Motor neuron (in vitro differentiated cells): ENCODE measurements around the gene HYAL3. TPM values are rescaled to one million over a fixed set of nuclear protein-coding genes. Genes with fewer than 3 reads are reported as not detected.

Source experiments
- ATAC-seq, 8 experiments: fragments of 200-7000 bp; cut with Tn5 transposase; replicated peaks in 6 of 8; 2 replicates each; pipeline ENCODE4 v1.8.0; 2021; ENCODE audit warnings: mild to moderate bottlenecking in 8 of 8, moderate library complexity in 8 of 8
- H3K27ac ChIP-seq, 2 donors: fragments of 250-450 bp; sonication (Bioruptor Pico); 2 replicates each; pipeline ENCODE4 v1.9.0; 2021; ENCODE audit warnings: antibody characterized with exemption in 2 of 2, mild to moderate bottlenecking in 2 of 2, moderate library complexity in 1 of 2
- H3K4me1 ChIP-seq, 2 donors: fragments of 250-450 bp; sonication (Bioruptor Pico); replicated peaks in 1 of 2; 2 replicates each; pipeline ENCODE4 v1.6.1; 2021; ENCODE audit warnings: antibody characterized with exemption in 2 of 2, mild to moderate bottlenecking in 2 of 2, moderate library complexity in 1 of 2
- H3K4me3 ChIP-seq, 5 donors: fragments of 250-450 bp; sonication (Bioruptor Pico); 2 replicates each; pipeline ENCODE4 v1.9.0; 2021; ENCODE audit warnings: antibody characterized with exemption in 5 of 5, mild to moderate bottlenecking in 5 of 5, moderate library complexity in 4 of 5
- WGBS, 10 experiments: fragments of 450-650 bp; shearing (Covaris generic); methylation state at CpG; one replicate each; pipeline ENCODE4 v1.0.0; 2022; 5-methylcytosine and 5-hydroxymethylcytosine counted together
- in situ Hi-C, 9 experiments: fragments of 400-800 bp; cut with MboI; loops; one replicate each; pipeline ENCODE4 v1.15.0; 2021; ENCODE audit warnings: low sequenced_read_pairs in 9 of 9, low pct_unique_long_range_greater_than_20kb in 2 of 9; ENCODE audit not compliant: unreplicated experiment in 9 of 9
- total RNA-seq, 8 experiments: library from RNA; unstranded; fragments of 300-600 nt; gene quantifications; 2 replicates each; pipeline versions ENCODE4 v1.2.3 to v1.2.4, GENCODE V29; 2022

Gene HYAL3, protein sequence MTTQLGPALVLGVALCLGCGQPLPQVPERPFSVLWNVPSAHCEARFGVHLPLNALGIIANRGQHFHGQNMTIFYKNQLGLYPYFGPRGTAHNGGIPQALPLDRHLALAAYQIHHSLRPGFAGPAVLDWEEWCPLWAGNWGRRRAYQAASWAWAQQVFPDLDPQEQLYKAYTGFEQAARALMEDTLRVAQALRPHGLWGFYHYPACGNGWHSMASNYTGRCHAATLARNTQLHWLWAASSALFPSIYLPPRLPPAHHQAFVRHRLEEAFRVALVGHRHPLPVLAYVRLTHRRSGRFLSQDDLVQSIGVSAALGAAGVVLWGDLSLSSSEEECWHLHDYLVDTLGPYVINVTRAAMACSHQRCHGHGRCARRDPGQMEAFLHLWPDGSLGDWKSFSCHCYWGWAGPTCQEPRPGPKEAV
- total RNA-seq = 1 to 10 TPM; 2.0 to 4.7 (median 3.1) TPM

DNA sequence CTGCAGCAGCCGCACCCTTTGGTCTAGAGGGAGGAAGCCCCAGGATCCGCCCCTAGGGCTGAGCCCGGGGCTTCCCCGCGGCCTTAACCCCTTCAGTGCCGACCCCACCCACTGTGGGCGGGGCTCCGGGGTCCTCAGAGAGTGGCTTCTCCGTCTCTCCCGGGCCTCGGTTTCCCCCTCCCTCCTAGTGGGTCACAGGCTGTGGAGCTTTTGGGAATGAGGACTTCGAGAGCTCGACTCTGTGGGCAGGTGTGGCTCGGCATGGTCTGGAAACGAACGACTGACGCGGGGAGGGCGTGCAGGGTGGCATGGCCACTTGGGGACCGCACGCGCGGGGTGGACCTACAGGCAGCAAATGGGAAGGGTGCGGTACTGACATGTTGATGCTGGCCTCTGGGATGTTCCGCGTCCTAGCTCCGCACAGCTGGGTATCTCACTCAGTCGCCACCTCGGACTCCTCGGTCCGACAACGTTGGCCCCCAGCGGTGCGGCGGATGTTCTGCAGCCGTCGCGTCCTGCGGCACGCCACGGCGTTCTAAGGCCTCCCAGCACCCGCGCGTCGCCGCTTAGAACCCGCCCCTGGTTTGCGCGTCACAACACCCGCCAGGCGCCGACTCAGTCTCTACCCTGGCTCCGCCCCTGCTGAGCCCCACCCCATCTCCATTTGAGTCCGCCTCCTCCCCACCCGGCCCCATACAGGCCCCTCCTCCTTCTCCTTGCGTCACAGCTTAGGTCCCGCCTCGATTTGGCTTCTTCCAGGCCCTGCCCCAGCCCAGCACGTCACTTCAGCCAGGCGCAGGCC is at the start of gene HYAL3, which contains the start of gene NAA80:
Gene HYAL3, minus strand, starts transcription at position 570 of the 802 bp plus-strand sequence. CDS start 3,803 bp downstream, outside the sequence.
Gene NAA80, minus strand, starts transcription at position 570 of the 802 bp plus-strand sequence. CDS start 1,942 bp downstream, outside the sequence.
- peak; percentile 74 to 90 (median 86) for ATAC-seq
- peaks cover 14 to 22% of the 10 kb centered on the region in 2 donors for H3K4me1 ChIP-seq
- peak within 1 kb of the TSS; percentile 79 to 80 for H3K27ac ChIP-seq
- in situ Hi-C loops = no loop called here
- no CpG with 5 or more reads among the region's 61 CpGs for WGBS, 10 experiments
- peak within 1 kb of the TSS; percentile 65 to 73 (median 70) for H3K4me3 ChIP-seq

DNA sequence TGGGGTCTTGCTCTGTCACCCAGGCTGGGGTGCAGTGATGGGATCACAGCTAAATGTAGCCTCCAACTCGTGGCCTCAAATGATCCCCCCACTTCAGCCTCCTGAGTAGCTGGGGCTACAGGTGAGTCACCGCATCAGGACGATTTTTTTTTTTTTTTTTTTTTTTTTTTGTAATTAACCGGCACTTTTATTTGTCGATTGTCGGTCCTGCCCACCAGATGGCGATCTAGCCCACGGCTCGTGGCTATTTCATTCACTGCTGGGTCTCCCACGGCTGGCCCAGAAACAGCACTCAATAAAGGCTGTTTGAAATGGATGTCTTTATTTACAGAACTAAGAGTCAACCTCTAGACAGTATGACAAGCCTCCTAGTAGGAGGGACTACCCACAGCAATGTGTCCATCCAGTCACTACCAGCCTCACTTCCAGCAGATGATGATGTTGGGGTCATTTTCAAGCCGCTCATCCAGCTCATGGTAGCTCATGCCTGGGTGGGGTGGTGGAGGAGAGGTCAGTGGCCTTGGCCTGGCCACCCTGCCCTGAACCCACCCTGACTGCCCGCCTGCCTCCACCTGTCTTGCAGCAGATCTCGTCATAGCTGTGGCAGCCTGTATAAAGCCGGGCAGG is 48.1 kb upstream of the HYAL3 start:
- H3K4me1 ChIP-seq = peaks cover 22 to 31% of the 10 kb centered on the region in 2 donors
- in situ Hi-C loops = loop anchor here in 3 of 9 experiments (10.0 kb wide), 2 partner anchors 198 to 208 kb away; no protein-coding TSS in a partner anchor
- 0 to 11% (median 2%) methylated on average over 1 to 11 of the region's 14 CpGs; no CpG with 5 or more reads in 2 of the 10 experiments for WGBS, 10 experiments
- no peak overlapping the region for H3K27ac ChIP-seq
- peak in 6 of 8 experiments; percentile 3 to 16 (median 4) for ATAC-seq
- no peak overlapping the region for H3K4me3 ChIP-seq

DNA sequence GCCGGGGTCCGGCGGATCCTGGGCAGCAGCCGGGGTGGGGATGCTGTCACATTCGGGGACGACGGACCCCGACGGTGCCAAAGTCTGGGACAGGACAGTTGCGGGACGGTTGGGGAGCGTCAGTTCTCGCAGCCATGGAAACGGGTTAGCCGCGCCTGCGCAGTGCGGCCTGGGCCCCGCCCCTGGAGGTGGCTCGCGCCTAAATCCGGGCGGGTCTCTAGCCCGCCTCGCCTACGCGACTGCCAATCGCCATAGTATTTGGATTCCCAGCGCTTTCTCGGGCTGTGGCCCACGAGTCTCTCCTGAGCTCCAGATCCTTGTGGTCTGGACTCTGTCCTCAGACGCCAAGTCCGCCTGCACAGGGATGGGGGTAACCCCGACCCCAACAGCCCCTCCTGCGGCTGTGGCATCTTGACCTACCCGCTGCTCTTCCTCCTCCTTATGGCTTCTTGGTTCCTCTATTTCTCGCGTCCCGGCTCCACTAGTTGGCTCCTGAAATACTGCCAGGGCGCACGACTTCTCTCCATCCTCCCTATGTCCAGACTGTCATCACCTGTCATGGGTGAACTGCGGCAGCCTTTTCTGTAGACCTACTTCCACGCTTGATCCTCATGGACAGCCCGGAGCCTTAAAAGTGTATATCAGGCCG is 46.5 kb upstream of the HYAL3 start, which contains the start of gene ZMYND10:
Gene ZMYND10, minus strand, starts transcription at position 147 of the 649 bp plus-strand sequence. CDS start 153 bp downstream, outside the sequence.
- Histone ChIP-seq H3K4me1 (peaks cover 17 to 24% of the 10 kb centered on the region in 2 donors), H3K4me3 (peak within 1 kb of the TSS; percentile 11 to 32 (median 27)), H3K27ac (no peak within 1 kb of the TSS)
- peak; percentile 11 to 56 (median 22) for ATAC-seq
- in situ Hi-C loops = loop anchor here in 3 of 9 experiments (10.0 kb wide), 2 partner anchors 199 to 209 kb away; no protein-coding TSS in a partner anchor
- WGBS, 10 experiments = 0 to 57% (median 10%) methylated on average over 1 to 17 of the region's 45 CpGs; no CpG with 5 or more reads in 3 of the 10 experiments

DNA sequence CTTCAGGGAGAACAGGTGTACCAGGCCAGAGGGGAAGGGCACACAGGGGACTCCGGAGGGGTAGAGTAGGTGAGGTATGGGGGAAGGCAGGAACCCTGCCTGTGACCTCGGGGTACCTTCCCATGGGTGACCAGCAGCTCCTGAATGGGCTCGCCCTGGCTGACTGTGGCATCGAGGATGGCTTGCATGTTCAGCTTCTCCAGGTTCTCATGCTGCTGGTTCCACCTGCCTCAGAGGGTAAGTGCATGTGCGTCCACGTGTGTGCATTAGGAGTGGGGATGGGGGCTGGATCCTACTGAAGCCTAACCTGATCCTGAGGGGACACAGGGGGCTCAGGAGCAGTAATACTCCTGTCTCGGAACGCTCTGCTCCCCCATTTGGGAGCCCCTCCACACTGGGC is 45.8 kb upstream of the HYAL3 start:
- no peak overlapping the region for H3K27ac ChIP-seq
- 0% methylated on average over 1 of the region's 8 CpGs; no CpG with 5 or more reads in 9 of the 10 experiments for WGBS, 10 experiments
- ATAC-seq = peak in 1 of 8 experiments; percentile 0
- peaks cover 20 to 28% of the 10 kb centered on the region in 2 donors for H3K4me1 ChIP-seq
- H3K4me3 ChIP-seq = peak overlapping the region in 3 of 5 donors; percentile 27 to 32 (median 32)
- in situ Hi-C loops = loop anchor here in 3 of 9 experiments (10.0 kb wide), 2 partner anchors 200 to 210 kb away; no protein-coding TSS in a partner anchor

DNA sequence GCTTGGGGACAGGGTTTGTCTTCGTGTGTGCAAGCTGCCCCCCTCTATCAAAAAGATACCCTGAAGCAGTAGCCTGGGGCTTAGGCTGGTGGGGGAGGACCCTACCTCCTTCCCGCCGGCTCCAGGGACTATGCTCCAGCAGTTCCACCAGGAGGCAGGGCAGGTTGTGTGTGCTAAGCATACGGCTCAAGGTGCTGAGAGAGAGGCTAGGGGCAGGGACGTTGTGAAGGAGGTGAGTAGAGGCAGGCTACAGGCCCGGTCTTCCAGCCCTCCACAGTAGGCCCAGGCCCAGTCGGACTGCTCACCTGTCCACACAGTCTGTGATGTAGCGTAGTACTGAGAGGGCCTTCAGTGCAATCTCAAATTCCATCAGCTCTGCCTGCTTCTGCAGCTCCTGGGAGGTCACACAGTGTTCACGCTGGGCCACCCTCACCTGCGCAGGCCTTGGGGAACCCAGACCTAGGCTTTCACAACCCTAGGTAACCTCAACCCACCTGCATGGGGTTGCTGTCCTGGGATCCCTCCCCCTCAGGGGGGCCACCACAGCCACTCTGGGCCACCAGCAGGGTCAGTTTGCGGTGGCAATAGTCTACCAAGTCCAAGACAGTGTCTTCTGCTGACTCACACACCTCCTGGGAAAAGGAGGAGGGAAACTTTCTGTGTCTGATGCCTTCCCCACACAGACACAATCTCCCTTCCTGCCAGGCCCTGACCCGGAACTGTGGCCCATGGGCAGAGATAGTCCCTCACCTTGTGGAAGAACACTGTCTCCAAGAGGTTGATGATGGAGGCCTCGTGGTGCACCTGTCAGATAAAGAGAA is 43.8 kb upstream of the HYAL3 start:
- WGBS, 10 experiments = 30 to 100% (median 96%) methylated on average over 1 to 5 of the region's 13 CpGs; no CpG with 5 or more reads in 5 of the 10 experiments
- Histone ChIP-seq H3K4me1 (peaks cover 19 to 25% of the 10 kb centered on the region in 2 donors), H3K4me3 (no peak overlapping the region), H3K27ac (no peak overlapping the region)
- ATAC-seq = no peak
- in situ Hi-C loops = loop anchor here in 3 of 9 experiments (10.0 kb wide), 2 partner anchors 202 to 212 kb away; no protein-coding TSS in a partner anchor

DNA sequence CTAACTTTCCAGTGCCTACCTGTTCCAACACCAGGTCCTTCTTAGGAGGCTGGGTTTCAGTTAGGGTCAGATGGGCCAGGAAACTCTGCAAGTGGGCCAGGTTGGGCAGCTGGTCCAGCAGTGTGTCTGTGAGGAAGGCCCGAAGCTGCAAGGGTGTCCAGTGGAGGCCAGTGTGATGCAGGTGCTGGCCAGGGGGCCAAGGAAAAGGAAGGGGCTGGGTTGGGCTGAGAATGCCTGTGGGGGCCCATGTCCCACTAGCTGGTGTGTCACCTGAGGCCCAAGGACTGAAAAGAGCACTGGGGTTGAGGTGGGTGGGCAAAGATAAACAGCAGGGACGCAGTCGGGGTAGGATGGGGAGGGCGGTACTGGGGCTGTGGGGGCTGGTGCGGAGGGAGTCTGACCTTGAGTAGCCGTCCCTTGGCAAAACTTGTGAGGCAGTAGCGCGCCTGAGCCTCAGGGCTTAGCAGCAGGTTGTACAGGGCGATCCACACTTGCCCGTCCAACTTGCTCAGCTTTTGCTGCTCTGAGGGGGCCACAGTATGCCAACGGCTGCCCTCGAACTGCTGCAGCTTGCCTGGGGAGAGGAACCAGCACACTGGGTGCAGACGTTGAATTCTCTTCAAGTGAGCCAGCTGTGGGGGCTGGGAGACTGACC is 42.9 kb upstream of the HYAL3 start:
- Histone ChIP-seq H3K27ac (no peak overlapping the region), H3K4me3 (no peak overlapping the region), H3K4me1 (peaks cover 18 to 22% of the 10 kb centered on the region in 2 donors)
- ATAC-seq = no peak
- WGBS, 10 experiments = 40 to 100% (median 75%) methylated on average over 1 of the region's 13 CpGs; no CpG with 5 or more reads in 6 of the 10 experiments
- in situ Hi-C loops = loop anchor here in 3 of 9 experiments (10.0 kb wide), 2 partner anchors 203 to 213 kb away; no protein-coding TSS in a partner anchor

DNA sequence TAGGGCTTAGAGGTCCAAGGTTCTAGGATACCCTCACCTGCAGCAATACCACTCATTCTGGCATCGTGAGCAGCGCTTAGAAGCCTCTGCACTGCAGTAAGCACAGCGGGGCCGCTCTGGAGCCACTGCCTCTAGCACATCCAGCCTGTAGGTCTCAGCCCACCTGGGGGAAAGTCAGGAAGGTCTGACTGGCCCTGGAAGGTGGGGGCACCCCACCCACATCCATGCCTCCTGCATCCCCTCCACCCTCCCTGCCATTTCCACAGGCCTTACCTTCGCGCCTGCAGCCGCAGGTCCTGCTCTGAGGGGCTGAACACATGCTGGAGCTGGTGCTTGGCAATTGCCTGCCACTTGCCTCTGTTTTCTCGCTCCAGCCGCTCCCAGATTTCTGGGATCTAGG is 42.3 kb upstream of the HYAL3 start:
- Histone ChIP-seq H3K27ac (no peak overlapping the region), H3K4me1 (peaks cover 18 to 22% of the 10 kb centered on the region in 2 donors), H3K4me3 (no peak overlapping the region)
- no peak for ATAC-seq
- 20 to 83% (median 40%) methylated on average over 1 to 2 of the region's 9 CpGs; no CpG with 5 or more reads in 7 of the 10 experiments for WGBS, 10 experiments
- in situ Hi-C loops = loop anchor here in 3 of 9 experiments (10.0 kb wide), 2 partner anchors 203 to 213 kb away; no protein-coding TSS in a partner anchor

DNA sequence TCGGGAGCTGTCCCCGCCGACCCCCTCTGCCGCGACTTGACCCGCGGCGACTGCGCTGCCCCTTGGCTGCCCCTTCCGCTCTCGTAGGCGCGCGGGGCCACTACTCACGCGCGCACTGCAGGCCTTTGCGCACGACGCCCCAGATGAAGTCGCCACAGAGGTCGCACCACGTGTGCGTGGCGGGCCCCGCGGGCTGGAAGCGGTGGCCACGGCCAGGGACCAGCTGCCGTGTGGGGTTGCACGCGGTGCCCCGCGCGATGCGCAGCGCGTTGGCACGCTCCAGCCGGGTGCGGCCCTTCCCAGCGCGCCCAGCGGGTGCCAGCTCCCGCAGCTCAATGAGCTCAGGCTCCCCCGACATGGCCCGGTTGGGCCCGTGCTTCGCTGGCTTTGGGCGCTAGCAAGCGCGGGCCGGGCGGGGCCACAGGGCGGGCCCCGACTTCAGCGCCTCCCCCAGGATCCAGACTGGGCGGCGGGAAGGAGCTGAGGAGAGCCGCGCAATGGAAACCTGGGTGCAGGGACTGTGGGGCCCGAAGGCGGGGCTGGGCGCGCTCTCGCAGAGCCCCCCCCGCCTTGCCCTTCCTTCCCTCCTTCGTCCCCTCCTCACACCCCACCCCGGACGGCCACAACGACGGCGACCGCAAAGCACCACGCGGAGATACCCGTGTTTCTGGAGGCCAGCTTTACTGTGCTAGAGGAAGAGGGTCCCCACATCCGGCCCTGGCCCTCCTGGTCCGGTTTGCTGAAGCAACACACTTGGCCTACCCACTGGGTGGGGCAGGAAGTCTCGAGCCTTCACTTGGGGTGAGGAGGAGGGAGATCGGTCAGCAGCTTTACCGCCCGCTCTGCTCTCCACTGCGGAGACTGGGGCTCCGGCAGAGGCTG is 41.5 kb upstream of the HYAL3 start, which contains the start of gene RASSF1:
Gene RASSF1, minus strand, starts transcription at position 389 of the 882 bp plus-strand sequence. Its CDS starts 31 bp downstream, at position 358.
- peak in 3 of 8 experiments; percentile 22 to 27 (median 27) for ATAC-seq
- Histone ChIP-seq H3K27ac (no peak within 1 kb of the TSS), H3K4me1 (peaks cover 22 to 23% of the 10 kb centered on the region in 2 donors), H3K4me3 (no peak within 1 kb of the TSS)
- in situ Hi-C loops = loop anchor here in 3 of 9 experiments (10.0 kb wide), 2 partner anchors 204 to 214 kb away; no protein-coding TSS in a partner anchor
- 0 to 40% (median 3%) methylated on average over 1 to 25 of the region's 85 CpGs; no CpG with 5 or more reads in 3 of the 10 experiments for WGBS, 10 experiments

DNA sequence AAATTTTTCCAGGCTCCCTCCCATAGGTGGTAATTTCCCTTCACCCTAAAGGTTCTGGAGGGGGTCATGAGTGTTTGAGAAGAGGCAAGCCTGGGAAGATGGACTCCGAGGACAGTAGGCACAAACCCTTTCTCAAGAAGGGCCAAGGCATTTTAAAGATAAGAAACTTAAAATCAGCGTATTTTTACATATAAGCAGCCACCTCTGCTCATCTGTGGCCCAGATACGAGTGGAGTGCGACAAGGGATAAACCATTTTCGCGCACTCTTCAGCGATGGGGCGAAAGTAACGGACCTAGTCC is 40.9 kb upstream of the HYAL3 start:
- H3K4me3 ChIP-seq = no peak overlapping the region
- 0 to 38% (median 0%) methylated on average over 3 to 9 of the region's 9 CpGs; no CpG with 5 or more reads in 5 of the 10 experiments for WGBS, 10 experiments
- in situ Hi-C loops = loop anchor here in 3 of 9 experiments (10.0 kb wide), 2 partner anchors 205 to 215 kb away; no protein-coding TSS in a partner anchor
- ATAC-seq = no peak
- H3K4me1 ChIP-seq = peaks cover 21 to 23% of the 10 kb centered on the region in 2 donors
- no peak overlapping the region for H3K27ac ChIP-seq
